ENCODE data around the gene COPG1. TPM values are rescaled to one million over a fixed set of nuclear protein-coding genes. Genes with fewer than 3 reads are reported as not detected.
A peak's percentile ranks its signal among the peaks of the same experiment; 100 is the strongest.
"Not testable (repeated sequence)": the region's sequence is repeated elsewhere in the genome, so short reads cannot be mapped to it uniquely, and the experiment has no call there.

COPG1 gene
- total RNA-seq: 175 and 219 TPM in 2 replicates

DNA sequence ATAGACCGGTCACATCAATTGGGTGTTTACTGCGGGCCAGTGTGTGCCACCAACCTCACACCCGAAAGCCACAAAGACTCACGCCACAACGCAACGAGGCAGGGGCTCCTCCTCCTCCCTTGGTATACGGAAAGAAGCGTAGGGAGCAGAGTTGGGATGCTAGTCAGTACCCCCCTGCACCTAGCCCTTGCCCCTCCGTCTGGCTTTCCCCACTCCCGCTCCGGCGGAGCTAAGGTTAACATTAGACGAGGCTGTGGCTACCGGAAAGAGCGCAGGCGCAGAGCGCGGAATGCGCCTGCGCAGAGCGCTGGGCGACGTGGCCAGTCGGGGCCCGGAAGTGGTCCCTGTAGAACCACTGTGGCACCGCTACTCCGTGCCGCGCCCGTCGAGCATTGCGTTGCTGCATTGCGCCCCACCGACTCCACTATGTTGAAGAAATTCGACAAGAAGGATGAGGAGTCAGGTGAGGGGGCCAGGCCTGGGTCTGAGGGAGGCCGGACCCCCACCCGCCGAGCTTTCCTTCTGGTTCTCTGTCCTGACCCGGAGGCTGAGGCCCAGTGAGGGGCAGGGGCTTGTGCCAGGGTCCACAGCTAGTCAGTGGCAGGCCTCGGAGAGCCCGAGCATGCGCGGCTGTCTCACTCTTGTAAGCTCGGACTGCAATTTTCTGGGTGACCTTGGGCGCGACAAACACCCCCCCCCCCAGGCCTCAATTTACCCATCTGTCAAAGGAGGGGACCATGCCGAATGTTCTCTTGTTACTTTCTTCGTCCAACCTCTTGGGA, at the start of gene COPG1:
COPG1 (plus strand) TSS at position 323 of the 782 bp plus-strand sequence; CDS start at position 427, 104 bp downstream.
- DNase-seq (ENCODE audit: extremely low read depth, low read depth, low spot score): peak; percentile 56

GRCh38 chr3:129204473-129204872, 44.9 kb upstream of the COPG1 start:
- DNase-seq (ENCODE audit: extremely low read depth, low read depth, low spot score): no peak

- DNase-seq (ENCODE audit: extremely low read depth, low read depth, low spot score): no peak
These were observed 44.1 kb upstream of the COPG1 start for GRCh38 chr3:129205109-129205832.

- no peak for DNase-seq (ENCODE audit: extremely low read depth, low read depth, low spot score)
These were observed 41.9 kb upstream of the COPG1 start for GRCh38 chr3:129207479-129207878.

DNA sequence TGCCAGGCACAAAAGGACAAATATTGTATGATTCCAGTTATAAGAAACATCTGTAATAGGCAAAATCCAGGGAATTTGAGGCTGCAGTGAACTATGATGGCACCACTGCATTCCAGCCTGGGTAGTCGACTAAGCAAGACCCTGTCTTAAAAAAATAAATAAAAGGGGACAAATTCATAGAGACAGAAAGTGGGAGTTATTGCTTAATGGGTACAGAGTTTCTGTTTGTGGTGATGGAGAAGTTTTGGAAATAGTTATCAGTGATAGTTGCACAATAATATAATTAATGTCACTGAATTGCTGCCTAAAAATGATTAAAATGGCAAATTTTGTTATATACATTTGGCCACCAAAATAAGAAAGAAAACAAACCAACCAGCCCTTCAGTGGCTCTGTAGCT, 38.1 kb upstream of the COPG1 start:
- no peak for DNase-seq (ENCODE audit: extremely low read depth, low read depth, low spot score)

DNA sequence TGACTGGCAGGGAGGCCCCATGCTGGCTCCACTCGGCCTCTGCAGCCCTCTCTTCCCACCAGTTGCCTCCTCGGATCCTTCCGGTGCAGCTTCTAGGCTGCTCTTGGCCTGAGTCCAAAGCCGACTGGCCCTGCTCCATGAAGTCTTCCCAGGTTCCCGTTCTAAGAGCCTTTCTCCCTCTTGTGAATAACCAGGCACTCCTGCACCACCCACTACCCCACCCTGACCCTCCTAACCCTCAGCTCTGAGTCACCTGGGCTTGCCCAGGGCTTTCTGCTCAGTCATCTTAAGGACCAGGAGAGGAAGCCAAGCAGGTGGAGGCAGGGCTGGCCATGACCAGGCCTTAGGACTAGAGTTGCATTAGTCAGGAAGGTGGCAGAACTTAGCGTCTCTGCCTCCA, 37.6 kb upstream of the COPG1 start:
- no peak for DNase-seq (ENCODE audit: extremely low read depth, low read depth, low spot score)

DNA sequence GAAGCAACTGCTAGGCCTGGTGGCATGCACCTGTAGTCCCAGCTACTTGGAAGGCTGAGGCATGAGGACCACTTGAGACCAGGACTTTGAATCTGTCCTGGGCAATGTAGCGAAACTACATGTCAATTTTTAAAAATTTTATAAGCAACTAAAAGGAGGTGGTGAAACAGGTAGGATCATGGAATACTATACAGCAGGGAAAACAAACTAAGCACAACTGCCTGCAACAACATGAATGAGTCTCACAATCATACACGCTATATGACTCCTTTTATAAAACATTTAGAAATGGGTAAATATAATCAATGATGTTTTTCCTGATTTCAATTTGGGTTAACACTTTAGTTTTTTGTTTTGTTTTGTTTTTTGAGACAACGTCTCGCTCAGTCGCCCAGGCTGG, 36.2 kb upstream of the COPG1 start:
- DNase-seq (ENCODE audit: extremely low read depth, low read depth, low spot score): no peak

- DNase-seq (ENCODE audit: extremely low read depth, low read depth, low spot score): no peak
These were observed 30.7 kb upstream of the COPG1 start for GRCh38 chr3:129218742-129219141.

- not testable (repeated sequence) for DNase-seq (ENCODE audit: extremely low read depth, low read depth, low spot score)
These were observed 25.0 kb upstream of the COPG1 start for GRCh38 chr3:129224387-129224786.

GRCh38 chr3:129224984-129225393, 24.4 kb upstream of the COPG1 start:
- DNase-seq (ENCODE audit: extremely low read depth, low read depth, low spot score): peak; percentile 14

DNA sequence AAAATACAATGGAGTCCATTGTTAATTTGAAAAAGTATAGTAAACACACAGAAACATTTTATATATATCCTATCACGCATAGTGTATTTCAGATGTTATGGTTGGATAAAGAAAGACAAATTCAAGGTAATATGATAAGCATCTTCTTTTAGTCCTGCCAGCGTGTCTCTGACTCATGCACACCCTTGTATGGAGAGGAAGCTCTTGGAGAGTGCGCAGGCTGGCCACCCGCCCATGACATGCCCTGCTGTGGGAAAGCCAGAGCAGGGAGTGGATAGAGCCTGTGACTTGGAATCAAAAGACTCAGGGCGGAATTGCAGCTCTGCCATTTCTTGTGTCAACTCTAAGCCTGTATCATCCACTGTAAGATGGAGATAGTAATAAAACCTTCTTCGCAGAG, 23.0 kb upstream of the COPG1 start:
- DNase-seq (ENCODE audit: extremely low read depth, low read depth, low spot score): peak; percentile 72

DNA sequence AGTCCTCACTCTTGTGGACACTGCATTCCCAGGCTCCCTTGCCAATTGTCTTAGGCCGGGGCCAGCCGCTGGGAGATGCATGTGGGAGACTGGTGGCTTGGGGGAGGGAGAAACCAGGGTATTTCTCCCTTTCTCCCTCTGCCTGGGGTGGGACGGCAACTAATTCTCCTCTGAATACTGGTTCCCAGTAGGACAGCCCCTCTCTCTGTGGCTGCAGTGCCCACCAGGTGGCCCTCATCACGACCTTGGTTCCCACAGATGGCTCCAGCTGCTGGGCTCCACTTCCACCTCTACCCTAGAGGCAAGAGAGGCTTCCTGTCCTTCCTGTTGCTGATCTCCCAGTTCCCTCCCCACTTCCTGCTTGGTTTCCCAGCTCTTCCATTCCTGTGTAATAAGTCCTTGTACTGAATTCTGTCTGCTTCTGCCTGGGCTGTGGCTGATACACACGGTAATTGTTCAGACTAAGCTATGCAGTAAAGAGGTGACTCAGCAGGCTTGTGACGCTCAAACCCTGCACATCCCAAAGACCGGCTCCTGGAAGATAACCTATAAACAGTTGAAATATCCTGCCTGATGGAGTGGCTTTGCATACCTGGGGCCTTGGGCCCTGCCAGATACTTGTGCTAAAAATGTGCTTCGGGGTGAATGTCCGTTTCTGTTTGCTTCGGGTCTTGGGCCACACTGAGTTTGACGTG, 20.4 kb upstream of the COPG1 start:
- DNase-seq (ENCODE audit: extremely low read depth, low read depth, low spot score): peak; percentile 12

GRCh38 chr3:129230311-129231019, 18.9 kb upstream of the COPG1 start:
- DNase-seq (ENCODE audit: extremely low read depth, low read depth, low spot score): peak; percentile 29

DNA sequence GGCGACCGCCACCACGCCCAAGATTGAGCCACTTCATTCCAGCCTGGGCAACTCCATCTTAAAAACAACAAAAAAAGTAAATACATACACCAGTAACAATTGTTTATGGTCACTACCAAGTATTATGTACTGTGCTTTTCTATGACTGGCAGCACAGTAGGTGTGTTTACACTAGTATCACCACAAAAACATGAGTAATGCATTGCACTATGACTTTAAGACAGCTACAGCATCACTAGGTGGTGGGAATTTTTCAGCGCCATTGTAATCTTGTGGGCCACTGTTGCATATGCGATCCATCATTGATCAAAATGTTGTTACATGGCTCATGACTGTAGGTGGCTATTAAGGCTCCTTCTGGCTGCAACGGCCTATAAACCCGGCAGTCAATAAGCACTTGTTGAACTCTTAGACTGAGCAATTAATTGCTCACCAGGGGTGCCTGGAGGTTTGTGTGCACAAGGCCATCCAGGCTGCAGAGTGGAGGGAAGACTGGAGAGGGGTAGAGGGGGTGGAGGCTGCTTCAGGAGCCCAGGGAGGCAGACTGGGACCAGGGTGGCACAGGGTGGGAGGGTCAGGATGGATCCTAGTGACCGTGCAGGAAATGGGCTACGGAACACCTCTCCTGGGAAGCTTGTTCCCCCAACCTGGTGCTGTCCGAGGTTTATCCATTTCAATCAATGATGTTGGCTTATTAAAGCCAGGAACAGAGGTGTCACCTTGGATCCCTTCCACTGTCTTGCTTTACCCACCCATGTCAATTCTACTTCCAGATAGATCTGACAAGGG, 17.9 kb upstream of the COPG1 start:
- DNase-seq (ENCODE audit: extremely low read depth, low read depth, low spot score): no peak

DNA sequence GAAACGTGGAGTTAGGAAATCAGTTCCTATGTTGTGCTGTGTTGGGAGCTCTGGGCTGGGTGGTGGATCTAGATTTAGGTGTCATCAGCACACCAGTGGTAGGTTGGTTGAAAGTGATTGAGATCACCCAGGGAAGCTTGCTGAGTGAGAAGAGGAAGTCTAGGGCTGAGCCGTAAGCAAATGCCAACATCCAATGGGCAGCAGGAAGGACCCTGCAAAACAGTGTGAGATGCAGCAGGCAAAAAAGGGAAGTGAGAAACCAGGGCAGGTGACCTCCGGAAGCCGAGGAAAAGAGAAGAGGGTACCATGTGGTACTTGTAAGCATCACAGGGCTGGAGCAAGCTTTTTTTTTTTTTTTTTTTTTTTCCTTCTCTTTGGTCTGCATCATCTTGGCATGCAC, 15.9 kb upstream of the COPG1 start:
- DNase-seq (ENCODE audit: extremely low read depth, low read depth, low spot score): no peak

- no peak for DNase-seq (ENCODE audit: extremely low read depth, low read depth, low spot score)
These were observed 15.0 kb upstream of the COPG1 start for GRCh38 chr3:129234441-129234840.

DNA sequence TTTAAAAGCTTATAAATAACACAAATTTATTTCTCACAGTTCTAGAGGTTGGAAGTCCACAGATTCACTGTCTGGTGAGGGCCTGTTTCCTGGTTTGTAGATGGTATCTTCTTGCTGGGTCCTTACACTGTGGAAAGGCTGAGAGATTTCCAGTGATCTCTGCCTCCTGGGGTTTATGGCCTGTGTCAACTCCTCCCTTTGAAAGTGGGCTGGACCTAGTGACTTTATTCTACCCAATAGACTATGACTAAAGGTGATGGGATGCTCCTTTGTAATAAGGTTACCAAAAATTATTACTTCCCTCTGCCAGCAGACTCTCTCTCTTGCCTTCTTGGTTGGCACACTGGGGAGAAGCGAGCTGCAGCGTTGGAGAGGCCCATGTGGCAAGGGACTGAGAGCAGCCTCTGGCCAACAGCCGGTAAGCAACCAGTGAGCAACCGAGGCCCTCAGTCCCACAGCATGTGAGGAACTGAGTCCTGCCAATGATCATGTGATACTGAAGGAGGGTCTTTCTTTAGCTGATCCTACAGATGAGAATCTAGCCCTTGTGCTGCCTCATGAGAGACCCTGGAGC, 14.0 kb upstream of the COPG1 start:
- no peak for DNase-seq (ENCODE audit: extremely low read depth, low read depth, low spot score)

DNA sequence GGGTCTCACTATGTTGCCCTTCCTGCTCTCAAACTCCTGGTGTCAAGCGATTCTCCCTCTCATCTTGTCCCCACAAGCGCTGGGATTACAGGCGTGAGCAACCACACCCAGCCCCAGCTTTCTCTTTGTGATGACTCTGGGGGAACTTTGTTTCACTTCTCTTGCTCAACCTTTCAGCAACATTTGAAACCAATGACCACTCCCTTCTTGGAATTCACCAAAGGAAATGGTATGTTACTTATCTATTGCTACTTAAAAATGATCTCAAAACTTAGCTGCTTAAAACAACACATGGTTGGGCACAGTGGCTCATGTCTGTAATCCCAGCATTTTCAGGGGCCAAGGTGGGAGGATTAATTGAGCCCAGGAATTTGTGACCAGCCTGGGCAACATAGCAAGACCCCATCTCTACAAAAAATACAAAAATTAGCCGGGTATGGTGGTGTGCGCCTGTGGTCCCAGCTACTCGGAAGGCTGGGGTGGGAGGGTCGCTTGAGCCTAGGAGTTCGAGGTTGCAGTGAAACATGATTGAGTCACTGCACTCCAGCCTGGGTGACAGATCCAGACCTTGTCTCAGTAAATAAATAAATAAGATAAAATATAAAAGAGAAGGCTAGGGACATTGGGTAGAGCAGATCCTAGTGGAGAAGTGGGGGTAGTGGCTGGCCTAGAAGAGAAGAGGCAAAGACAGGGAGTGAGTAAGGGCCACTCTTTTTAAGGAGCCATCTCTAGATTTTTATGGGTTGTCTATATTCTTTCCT, 10.3 kb upstream of the COPG1 start:
- DNase-seq (ENCODE audit: extremely low read depth, low read depth, low spot score): no peak

- DNase-seq (ENCODE audit: extremely low read depth, low read depth, low spot score): no peak
These were observed 9.4 kb upstream of the COPG1 start for GRCh38 chr3:129239991-129240390.

All from glomerular endothelial cell (primary cell).